ENCODE results near the gene FSTL3. TPM values are rescaled to one million over a fixed set of nuclear protein-coding genes. Genes with fewer than 3 reads are reported as not detected.

The FSTL3 gene
- total and polyA plus RNA-seq, 10 of the 15 experiments (the other 5 are each of a cell fraction or from before 2014, with no cell fraction given): 0.42 to 13.5 (median 3.6) TPM

- POLR2A ChIA-PET: no interaction called here
Measured at GRCh38 chr19:650121-650520, 26.1 kb upstream of the FSTL3 start.

More at GRCh38 chr19:650121-650520, 26.1 kb upstream of the FSTL3 start:
- no peak overlapping the region for H3K4me2 ChIP-seq (ENCODE audit: control insufficient read depth, insufficient read depth)
- H3K4me1 ChIP-seq (ENCODE audit: control insufficient read depth, insufficient read depth, low read length): no peaks in the 10 kb centered on the region
- DNase-seq (ENCODE audit: low read depth, low spot score): no peak
- BruUV-seq (replicated peaks): no TSS peak
- no peak for ATAC-seq
- in situ Hi-C loops (cut with MboI) (no loop called here), intact Hi-C loops (cut with micrococcal nuclease; ENCODE audit: unreplicated experiment) (no loop called here)
- H3K9ac ChIP-seq (ENCODE audit: control insufficient read depth, insufficient read depth, low read length): no peak overlapping the region
- H3K27ac ChIP-seq (ENCODE audit: control insufficient read depth, insufficient read depth): no peak overlapping the region
- whole genome bisulfite sequencing (ENCODE audit: insufficient coverage, insufficient replicate concordance, low lambda C conversion rate, missing lambda C conversion rate): 92% methylated on average over 11 of the region's 11 CpGs
- ChIA-PET CTCF (no interaction called here), SMC1A (ENCODE audit: uncharacterized antibody, unreplicated experiment) (no interaction called here), RAD21 (ENCODE audit: unreplicated experiment) (no interaction called here)
- peaks cover 23% of the 10 kb centered on the region for H3K79me2 ChIP-seq (ENCODE audit: control insufficient read depth, insufficient read depth, low read length)
- no peak overlapping the region for H2AFZ ChIP-seq (ENCODE audit: control insufficient read depth, low read depth, low read length)
- H4K20me1 ChIP-seq (ENCODE audit: control insufficient read depth, insufficient read depth): peaks cover 5% of the 10 kb centered on the region; the same call in 1 of the 2 replicates
- no peak overlapping the region for H3K4me3 ChIP-seq
- peaks cover 14 to 54% of the 10 kb centered on the region in 2 experiments for H3K36me3 ChIP-seq (ENCODE audit: control insufficient read depth in 2 of 2, insufficient read depth in 2 of 2, low read length in 1 of 2)
- H3K9me3 ChIP-seq (replicated peaks; ENCODE audit: control insufficient read depth, insufficient read depth, low read length): no peaks in the 10 kb centered on the region
- TF ChIP-seq E2F8 (IDR thresholded peaks at IDR 0.05; ENCODE audit: low read depth, partially characterized antibody): no peak
- no peak for TF ChIP-seq TARDBP (IDR thresholded peaks at IDR 0.05; ENCODE audit: borderline replicate concordance)
- no peak for TF ChIP-seq REST (IDR thresholded peaks at IDR 0.05; ENCODE audit: low read depth, low read length)
- TF ChIP-seq BCL3 (IDR thresholded peaks at IDR 0.05; ENCODE audit: borderline replicate concordance, insufficient read depth, low read depth, low read length, poor library complexity, severe bottlenecking): no peak
- no peak for TF ChIP-seq NR2C2 (IDR thresholded peaks at IDR 0.05; ENCODE audit: borderline replicate concordance, control insufficient read depth, insufficient read length, low read depth)
- no peak for TF ChIP-seq BRCA1 (IDR thresholded peaks at IDR 0.05; ENCODE audit: low read depth, low read length)
- no peak for TF ChIP-seq IRF5 (IDR thresholded peaks at IDR 0.05; ENCODE audit: borderline replicate concordance)
- TF ChIP-seq CHD4 (IDR thresholded peaks at IDR 0.05): no peak
- TF ChIP-seq NBN (IDR thresholded peaks at IDR 0.05): no peak
- no peak for TF ChIP-seq ZZZ3 (IDR thresholded peaks at IDR 0.05; ENCODE audit: control insufficient read depth, insufficient read length, low read depth)
- TF ChIP-seq KAT2A (conservative IDR thresholded peaks at IDR 0.05; ENCODE audit: control insufficient read depth, low read depth, low read length): no peak
- TF ChIP-seq CREM (IDR thresholded peaks at IDR 0.05; ENCODE audit: low read depth): no peak
- no peak for TF ChIP-seq YY1 (IDR thresholded peaks at IDR 0.05; ENCODE audit: low read depth, low read length)
- no peak for TF ChIP-seq SIN3A (IDR thresholded peaks at IDR 0.05; ENCODE audit: low read depth, low read length)
- no peak for TF ChIP-seq ZNF384 (IDR thresholded peaks at IDR 0.05; ENCODE audit: borderline replicate concordance, low read depth, low read length)
- no peak for FAIRE-seq
- no peaks in the 10 kb centered on the region for H3K27me3 ChIP-seq (replicated peaks in 1 of 2; ENCODE audit: control insufficient read depth in 2 of 2, insufficient read depth in 2 of 2, low read length in 1 of 2)

Data from GM12878 (cell line).